AG04450 (cell line): Measurements from ENCODE around the gene ZMIZ2. TPM values are rescaled to one million over a fixed set of nuclear protein-coding genes. Genes with fewer than 3 reads are reported as not detected.

Source experiments
- CTCF ChIA-PET: fragments of 300-600, 350-600 bp; formaldehyde crosslinking; extraction: SDS; loops from one replicate; lab custom pipeline; 2022; ENCODE audit warnings: antibody characterized with exemption, inconsistent platforms; lab: Charles Lee
- POLR2A ChIA-PET: fragments of 350-600 bp; formaldehyde crosslinking; extraction: SDS; loops from one replicate; lab custom pipeline; 2021; ENCODE audit warnings: antibody characterized with exemption, inconsistent platforms; lab: Yijun Ruan, JAX
- DNase-seq: peaks from one replicate; pipeline ENCODE4 v3.0.0-alpha.2; 2011; ENCODE audit warnings: low read depth, low spot score
- H3K27ac ChIP-seq: one replicate; pipeline ENCODE4 v1.5.1; 2012; ENCODE audit warnings: low read depth, low read length, control low read depth
- H3K27me3 ChIP-seq: one replicate; pipeline ENCODE4 v1.6.0; 2012; ENCODE audit warnings: low read length; ENCODE audit not compliant: control insufficient read depth, insufficient read depth
- H3K4me3 ChIP-seq: 2 replicates; pipeline ENCODE4 v1.5.1; 2011; ENCODE audit warnings: mild to moderate bottlenecking, low read depth, low read length, control low read depth
- H3K9me3 ChIP-seq: 2 replicates; pipeline ENCODE4 v1.5.1; 2012; ENCODE audit warnings: low read length; ENCODE audit not compliant: control insufficient read depth, insufficient read depth
- polyA plus RNA-seq: library from polyadenylated mRNA; depleted of rRNA; stranded (reverse); fragments of >200 nt; gene quantifications from 2 replicates; pipeline ENCODE4 v1.2.3, GENCODE V29; 2011
- TF ChIP-seq, protein P1 (sequence below): IDR thresholded peaks from 2 replicates; pipeline ENCODE4 v1.5.1; 2011; ENCODE audit warnings: low read depth, low read length, control low read depth, inconsistent platforms

The ZMIZ2 gene
- polyA plus RNA-seq, 1 experiment = 4.8 TPM

DNA sequence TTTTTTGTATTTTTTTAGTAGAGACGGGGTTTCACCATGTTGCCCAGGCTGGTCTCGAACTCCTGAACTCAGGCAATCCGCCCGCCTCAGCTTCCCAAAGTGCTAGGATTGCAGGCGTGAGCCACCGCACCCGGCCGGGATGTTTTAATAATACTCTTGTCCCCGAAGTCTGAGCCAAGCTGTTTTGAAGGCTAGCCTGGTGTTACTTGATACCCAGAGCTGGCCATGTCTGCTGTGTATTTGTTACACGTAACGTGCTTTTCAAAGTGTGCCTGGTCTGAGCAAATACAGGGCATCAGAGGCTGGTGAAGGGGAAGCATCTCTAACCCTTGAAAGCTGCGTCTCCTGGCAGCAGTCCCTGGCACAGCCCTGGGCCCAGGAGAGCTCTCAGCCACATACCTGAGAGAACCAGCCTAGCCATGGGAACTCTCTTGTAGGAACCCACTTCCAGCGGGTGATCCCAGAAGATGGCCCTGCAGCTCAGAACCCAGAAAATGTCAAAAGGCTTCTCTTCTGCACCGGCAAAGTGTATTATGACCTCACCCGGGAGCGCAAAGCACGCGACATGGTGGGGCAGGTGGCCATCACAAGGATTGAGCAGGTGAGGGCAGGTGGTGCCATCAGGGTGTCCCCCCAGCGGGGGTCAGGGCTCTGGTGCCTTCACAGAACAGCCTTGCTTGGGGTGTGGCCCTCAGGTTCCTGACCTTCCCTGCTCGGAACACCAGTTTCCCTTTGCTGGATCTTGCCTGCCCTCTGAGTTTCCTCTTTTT lies 41.7 kb upstream of the ZMIZ2 start:
- Histone ChIP-seq H3K9me3 (no peaks in the 10 kb centered on the region; the same call in 1 of the 2 replicates), H3K27ac (no peak overlapping the region), H3K27me3 (no peaks in the 10 kb centered on the region), H3K4me3 (no peak overlapping the region)
- ChIA-PET CTCF (no interaction called here), POLR2A (no interaction called here)
- TF ChIP-seq, protein P1, sequence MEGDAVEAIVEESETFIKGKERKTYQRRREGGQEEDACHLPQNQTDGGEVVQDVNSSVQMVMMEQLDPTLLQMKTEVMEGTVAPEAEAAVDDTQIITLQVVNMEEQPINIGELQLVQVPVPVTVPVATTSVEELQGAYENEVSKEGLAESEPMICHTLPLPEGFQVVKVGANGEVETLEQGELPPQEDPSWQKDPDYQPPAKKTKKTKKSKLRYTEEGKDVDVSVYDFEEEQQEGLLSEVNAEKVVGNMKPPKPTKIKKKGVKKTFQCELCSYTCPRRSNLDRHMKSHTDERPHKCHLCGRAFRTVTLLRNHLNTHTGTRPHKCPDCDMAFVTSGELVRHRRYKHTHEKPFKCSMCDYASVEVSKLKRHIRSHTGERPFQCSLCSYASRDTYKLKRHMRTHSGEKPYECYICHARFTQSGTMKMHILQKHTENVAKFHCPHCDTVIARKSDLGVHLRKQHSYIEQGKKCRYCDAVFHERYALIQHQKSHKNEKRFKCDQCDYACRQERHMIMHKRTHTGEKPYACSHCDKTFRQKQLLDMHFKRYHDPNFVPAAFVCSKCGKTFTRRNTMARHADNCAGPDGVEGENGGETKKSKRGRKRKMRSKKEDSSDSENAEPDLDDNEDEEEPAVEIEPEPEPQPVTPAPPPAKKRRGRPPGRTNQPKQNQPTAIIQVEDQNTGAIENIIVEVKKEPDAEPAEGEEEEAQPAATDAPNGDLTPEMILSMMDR = no peak
- DNase-seq = no peak

DNA sequence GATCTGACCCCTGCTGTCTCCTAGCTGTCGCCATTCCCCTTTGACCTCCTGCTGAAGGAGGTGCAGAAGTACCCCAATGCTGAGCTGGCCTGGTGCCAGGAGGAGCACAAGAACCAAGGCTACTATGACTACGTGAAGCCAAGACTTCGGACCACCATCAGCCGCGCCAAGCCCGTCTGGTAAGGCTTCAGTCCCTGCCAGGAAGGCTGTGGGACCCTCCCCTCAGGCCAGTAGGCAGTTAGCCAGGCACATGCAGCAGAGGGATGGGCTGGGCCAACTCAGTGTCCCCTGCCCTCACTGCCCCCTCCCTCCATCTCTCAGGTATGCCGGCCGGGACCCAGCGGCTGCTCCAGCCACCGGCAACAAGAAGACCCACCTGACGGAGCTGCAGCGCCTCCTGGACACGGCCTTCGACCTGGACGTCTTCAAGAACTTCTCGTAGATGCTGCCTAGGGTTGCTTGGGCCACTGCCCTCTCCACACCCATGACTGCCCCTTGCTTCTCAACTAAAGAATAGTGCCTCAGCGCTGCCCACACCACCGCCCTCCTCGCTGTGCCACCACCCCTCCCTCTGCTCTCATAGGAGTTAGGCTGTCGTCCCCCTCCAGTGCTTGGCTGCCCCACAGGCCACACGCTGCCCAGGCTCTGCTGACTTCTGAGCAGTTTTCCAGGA lies 41.0 kb upstream of the ZMIZ2 start:
- ChIA-PET CTCF (no interaction called here), POLR2A (no interaction called here)
- DNase-seq = no peak
- TF ChIP-seq, protein P1 = no peak
- Histone ChIP-seq H3K4me3 (no peak overlapping the region), H3K9me3 (no peaks in the 10 kb centered on the region; the same call in 1 of the 2 replicates), H3K27me3 (no peaks in the 10 kb centered on the region), H3K27ac (no peak overlapping the region)

DNA sequence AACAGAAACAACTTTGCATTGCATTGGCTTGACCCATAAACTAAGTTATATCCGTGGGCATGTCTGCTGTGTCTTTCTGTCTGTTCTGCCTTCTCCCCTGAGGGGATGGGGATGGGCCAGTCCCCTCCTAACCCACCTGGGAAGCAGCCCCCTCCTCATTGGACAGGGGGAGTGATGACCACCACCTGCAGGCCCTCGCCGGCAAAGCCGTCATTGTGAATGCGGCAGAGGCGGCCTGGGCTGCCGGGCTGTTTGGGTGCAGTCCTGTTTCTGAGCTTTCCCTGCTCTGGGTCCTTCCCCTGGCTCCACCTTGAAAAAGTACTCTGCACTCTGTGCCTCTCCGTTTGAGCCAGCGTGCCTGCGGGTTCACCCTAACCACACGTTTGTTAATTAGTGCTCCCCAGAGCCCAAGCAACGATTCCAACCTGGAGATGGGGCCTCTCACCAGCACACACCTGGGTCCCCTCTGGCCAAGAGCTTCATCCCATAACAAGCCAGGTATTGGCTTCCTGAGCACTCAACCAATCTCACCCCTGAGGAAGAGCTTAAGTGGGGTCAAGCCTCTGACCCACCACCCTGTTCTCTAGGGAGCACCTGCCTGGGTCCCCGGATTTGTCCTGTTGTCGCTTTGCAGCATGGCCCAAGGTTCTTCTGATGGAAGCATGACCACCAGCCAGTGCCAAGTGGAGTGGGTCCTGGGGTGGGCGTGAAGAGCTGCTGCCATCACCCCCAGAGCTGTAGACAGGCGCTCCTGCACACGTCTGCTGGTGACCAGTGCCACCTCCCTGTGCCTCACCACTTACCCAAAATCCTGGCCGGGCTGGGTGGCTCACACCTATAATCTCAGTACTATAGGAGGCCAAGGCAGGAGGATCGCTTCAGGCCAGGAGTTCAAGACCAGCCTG lies 39.4 kb upstream of the ZMIZ2 start:
- CTCF ChIA-PET = no interaction called here
- no peak for DNase-seq
- Histone ChIP-seq H3K9me3 (no peaks in the 10 kb centered on the region; the same call in 1 of the 2 replicates), H3K27me3 (no peaks in the 10 kb centered on the region), H3K4me3 (no peak overlapping the region), H3K27ac (no peak overlapping the region)
- TF ChIP-seq, protein P1 = no peak
- POLR2A ChIA-PET = no interaction called here

DNA sequence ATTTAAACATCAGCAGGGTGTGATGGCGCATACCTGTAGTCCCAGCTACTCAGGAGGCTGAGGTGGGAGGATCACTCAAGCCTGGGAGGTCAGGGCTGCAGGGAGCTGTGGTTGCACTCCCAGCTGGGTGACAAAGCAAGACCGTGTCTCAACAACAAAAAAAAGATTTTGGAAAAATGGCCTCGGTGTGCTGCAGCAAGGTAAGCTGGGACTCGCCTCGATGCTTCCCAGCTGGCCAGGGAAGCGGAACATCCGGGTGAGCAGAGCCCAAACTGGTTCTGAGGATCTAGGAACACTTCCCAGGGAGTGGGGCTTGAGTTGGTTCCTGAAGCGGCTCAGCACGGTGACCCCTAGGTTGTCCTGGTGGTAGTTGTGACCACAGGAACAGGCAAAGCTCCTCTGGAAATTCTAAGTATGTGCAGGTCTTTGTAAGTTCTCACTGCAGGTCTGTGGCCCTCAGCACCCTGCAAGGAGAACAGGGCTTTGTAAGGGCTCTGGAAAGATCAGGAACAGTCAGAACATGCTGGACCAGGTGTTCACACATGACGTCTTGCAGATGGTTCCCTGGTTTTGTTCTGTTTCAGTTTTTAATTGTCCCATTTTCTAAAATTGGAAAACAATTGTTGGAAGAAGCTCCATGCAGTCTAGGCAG lies 38.6 kb upstream of the ZMIZ2 start:
- H3K27ac ChIP-seq = no peak overlapping the region
- H3K27me3 ChIP-seq = no peaks in the 10 kb centered on the region
- TF ChIP-seq, protein P1 = no peak
- no peak overlapping the region for H3K4me3 ChIP-seq
- no peak for DNase-seq
- POLR2A ChIA-PET = interaction anchor here (1.0 kb wide), 1 partner anchor 40 kb away, joined by 4 read pairs; no protein-coding TSS in a partner anchor
- CTCF ChIA-PET = no interaction called here
- no peaks in the 10 kb centered on the region; the same call in 1 of the 2 replicates for H3K9me3 ChIP-seq
